Activated T-helper 17 cell treated with anti-CD3 and anti-CD28 coated beads, Interleukin-2, amount 50 U/mL, for 72 hours (primary cell): ENCODE data around the gene UROD. TPM values are rescaled to one million over a fixed set of nuclear protein-coding genes. Genes with fewer than 3 reads are reported as not detected.
A peak's percentile ranks its signal among the peaks of the same experiment; 100 is the strongest.
"Not testable (repeated sequence)": the region's sequence is repeated elsewhere in the genome, so short reads cannot be mapped to it uniquely, and the experiment has no call there.

Experiments used
- ATAC-seq: fragments of 150-1000 bp; cut with Tn5 transposase; replicated peaks from 2 replicates; pipeline ENCODE4 v1.10.0; 2021; ENCODE audit warnings: mild to moderate bottlenecking, moderate library complexity
- H3K27ac Mint-ChIP-seq: one replicate; pipeline ENCODE4 v1.8.0; 2022; ENCODE audit warnings: mixed read lengths
- H3K27me3 Mint-ChIP-seq: one replicate; pipeline ENCODE4 v1.8.0; 2022; ENCODE audit warnings: mixed read lengths
- H3K36me3 Mint-ChIP-seq: one replicate; pipeline ENCODE4 v1.8.0; 2022; ENCODE audit warnings: low read depth, mild to moderate bottlenecking, mixed read lengths
- H3K4me1 Mint-ChIP-seq: one replicate; pipeline ENCODE4 v1.8.0; 2022; ENCODE audit warnings: mixed read lengths
- H3K4me3 Mint-ChIP-seq: one replicate; pipeline ENCODE4 v1.8.0; 2022; ENCODE audit warnings: mild to moderate bottlenecking, mixed read lengths
- H3K9me3 Mint-ChIP-seq: one replicate; pipeline ENCODE4 v1.8.0; 2022; ENCODE audit warnings: mixed read lengths
- total RNA-seq, 2 donors: library from RNA; stranded (reverse); gene quantifications; one replicate each; pipeline ENCODE4 v1.2.3, GENCODE V29; 2022

UROD gene
- 100 to 1,000 TPM in 1 of 2 donors, 10 to 100 TPM in 1; 81.7 to 134 TPM for total RNA-seq

- Mint-ChIP-seq H3K27me3 (no peaks in the 10 kb centered on the region), H3K36me3 (peaks cover 50% of the 10 kb centered on the region), H3K27ac (peak within 1 kb of the TSS; percentile 85), H3K4me3 (peak within 1 kb of the TSS; percentile 87), H3K9me3 (no peaks in the 10 kb centered on the region), H3K4me1 (peaks cover 34% of the 10 kb centered on the region)
- ATAC-seq, result peak; percentile 77
These were observed at the start of gene UROD for GRCh38 chr1:45011837-45012638. Gene UROD (plus strand): TSS chr1:45012254. CDS start chr1:45012266, 12 bp downstream.

GRCh38 chr1:44962729-44963128 lies 49.3 kb upstream of the UROD start:
- Mint-ChIP-seq H3K27ac (no peak overlapping the region), H3K9me3 (no peaks in the 10 kb centered on the region), H3K4me1 (peaks cover 5% of the 10 kb centered on the region), H3K4me3 (no peak overlapping the region), H3K36me3 (peaks cover 50% of the 10 kb centered on the region), H3K27me3 (no peaks in the 10 kb centered on the region)
- ATAC-seq, result no peak

- Mint-ChIP-seq H3K4me1 (peaks cover 5% of the 10 kb centered on the region), H3K27ac (no peak overlapping the region), H3K27me3 (no peaks in the 10 kb centered on the region), H3K36me3 (peaks cover 53% of the 10 kb centered on the region), H3K9me3 (no peaks in the 10 kb centered on the region), H3K4me3 (no peak overlapping the region)
- ATAC-seq, result no peak
These were observed 47.7 kb upstream of the UROD start for GRCh38 chr1:44964396-44964795.

GRCh38 chr1:44970317-44970716 lies 41.7 kb upstream of the UROD start:
- no peak overlapping the region for H3K4me3 Mint-ChIP-seq
- H3K27ac Mint-ChIP-seq, result no peak overlapping the region
- no peak for ATAC-seq

GRCh38 chr1:44973645-44974044 lies 38.4 kb upstream of the UROD start:
- no peak overlapping the region for H3K4me3 Mint-ChIP-seq
- peaks cover 87% of the 10 kb centered on the region for H3K36me3 Mint-ChIP-seq
- H3K27me3 Mint-ChIP-seq, result no peaks in the 10 kb centered on the region
- no peak for ATAC-seq
- peak overlapping the region; percentile 44 for H3K27ac Mint-ChIP-seq
- H3K9me3 Mint-ChIP-seq, result no peaks in the 10 kb centered on the region
- peaks cover 6% of the 10 kb centered on the region for H3K4me1 Mint-ChIP-seq

More at GRCh38 chr1:44970317-44970716, 41.7 kb upstream of the UROD start:
- H3K4me1 Mint-ChIP-seq, result peaks cover 6% of the 10 kb centered on the region
- H3K9me3 Mint-ChIP-seq, result no peaks in the 10 kb centered on the region
- no peaks in the 10 kb centered on the region for H3K27me3 Mint-ChIP-seq
- H3K36me3 Mint-ChIP-seq, result peaks cover 76% of the 10 kb centered on the region

GRCh38 chr1:44976252-44976651 lies 35.8 kb upstream of the UROD start:
- Mint-ChIP-seq H3K4me1 (peaks cover 6% of the 10 kb centered on the region), H3K36me3 (peaks cover 92% of the 10 kb centered on the region), H3K27ac (no peak overlapping the region), H3K9me3 (no peaks in the 10 kb centered on the region), H3K27me3 (no peaks in the 10 kb centered on the region), H3K4me3 (no peak overlapping the region)
- ATAC-seq, result no peak

- not testable (repeated sequence) for H3K9me3 Mint-ChIP-seq, H3K27ac Mint-ChIP-seq, H3K4me1 Mint-ChIP-seq, H3K27me3 Mint-ChIP-seq, H3K4me3 Mint-ChIP-seq, ATAC-seq
- H3K36me3 Mint-ChIP-seq, result peaks cover 83% of the 10 kb centered on the region
These were observed 34.7 kb upstream of the UROD start for GRCh38 chr1:44977372-44977771.

- no peaks in the 10 kb centered on the region for H3K27me3 Mint-ChIP-seq
- peaks cover 14% of the 10 kb centered on the region for H3K4me1 Mint-ChIP-seq
- no peak for ATAC-seq
- H3K4me3 Mint-ChIP-seq, result peak overlapping the region; percentile 100
- peaks cover 10% of the 10 kb centered on the region for H3K36me3 Mint-ChIP-seq
- H3K9me3 Mint-ChIP-seq, result no peaks in the 10 kb centered on the region
- peak overlapping the region; percentile 98 for H3K27ac Mint-ChIP-seq
These were observed 26.2 kb upstream of the UROD start for GRCh38 chr1:44985747-44986359.

- no peak overlapping the region for H3K4me3 Mint-ChIP-seq
- H3K4me1 Mint-ChIP-seq, result peaks cover 11% of the 10 kb centered on the region
- no peaks in the 10 kb centered on the region for H3K9me3 Mint-ChIP-seq
- H3K36me3 Mint-ChIP-seq, result peaks cover 6% of the 10 kb centered on the region
- H3K27ac Mint-ChIP-seq, result no peak overlapping the region
- no peak for ATAC-seq
- H3K27me3 Mint-ChIP-seq, result no peaks in the 10 kb centered on the region
These were observed 23.4 kb upstream of the UROD start for GRCh38 chr1:44988531-44989156.

- no peaks in the 10 kb centered on the region for H3K4me1 Mint-ChIP-seq
- H3K4me3 Mint-ChIP-seq, result no peak overlapping the region
- H3K9me3 Mint-ChIP-seq, result no peaks in the 10 kb centered on the region
- no peaks in the 10 kb centered on the region for H3K36me3 Mint-ChIP-seq
- H3K27me3 Mint-ChIP-seq, result no peaks in the 10 kb centered on the region
- ATAC-seq, result no peak
- no peak overlapping the region for H3K27ac Mint-ChIP-seq
These were observed 17.6 kb upstream of the UROD start for GRCh38 chr1:44994309-44994898.

- Mint-ChIP-seq H3K4me3 (no peak overlapping the region), H3K9me3 (no peaks in the 10 kb centered on the region), H3K36me3 (no peaks in the 10 kb centered on the region), H3K27ac (no peak overlapping the region), H3K27me3 (no peaks in the 10 kb centered on the region), H3K4me1 (peaks cover 4% of the 10 kb centered on the region)
- no peak for ATAC-seq
These were observed 16.4 kb upstream of the UROD start for GRCh38 chr1:44995467-44996238.

GRCh38 chr1:44999232-44999631 lies 12.8 kb upstream of the UROD start:
- Mint-ChIP-seq H3K4me3 (no peak overlapping the region), H3K9me3 (no peaks in the 10 kb centered on the region), H3K27me3 (no peaks in the 10 kb centered on the region), H3K27ac (no peak overlapping the region), H3K36me3 (peaks cover 22% of the 10 kb centered on the region), H3K4me1 (peaks cover 9% of the 10 kb centered on the region)
- ATAC-seq, result no peak

- Mint-ChIP-seq H3K36me3 (peaks cover 40% of the 10 kb centered on the region), H3K4me3 (no peak overlapping the region), H3K27ac (peak overlapping the region; percentile 76), H3K4me1 (peaks cover 9% of the 10 kb centered on the region), H3K9me3 (no peaks in the 10 kb centered on the region), H3K27me3 (no peaks in the 10 kb centered on the region)
- ATAC-seq, result no peak
These were observed 11.0 kb upstream of the UROD start for GRCh38 chr1:45001011-45001481.

GRCh38 chr1:45001576-45001975 lies 10.5 kb upstream of the UROD start:
- not testable (repeated sequence) for H3K27ac Mint-ChIP-seq, H3K4me1 Mint-ChIP-seq, H3K9me3 Mint-ChIP-seq, H3K27me3 Mint-ChIP-seq, ATAC-seq, H3K4me3 Mint-ChIP-seq
- H3K36me3 Mint-ChIP-seq, result peaks cover 46% of the 10 kb centered on the region
